Chondrocyte (in vitro differentiated cells): Measurements from ENCODE around the gene LIPC. TPM values are rescaled to one million over a fixed set of nuclear protein-coding genes. Genes with fewer than 3 reads are reported as not detected.
A peak's percentile ranks its signal among the peaks of the same experiment; 100 is the strongest.

Experiments
- DNase-seq: peaks from one replicate; pipeline ENCODE4 v3.0.0; 2021; ENCODE audit warnings: mixed read lengths, low spot score
- H3K27ac Mint-ChIP-seq: one replicate; pipeline ENCODE4 v1.8.0; 2021; ENCODE audit warnings: mild to moderate bottlenecking, moderate library complexity, mixed read lengths; ENCODE audit not compliant: unreplicated experiment
- H3K27me3 Mint-ChIP-seq: 2 replicates; pipeline ENCODE4 v1.8.0; 2021; ENCODE audit warnings: low read depth, mixed read lengths
- H3K36me3 Mint-ChIP-seq: 2 replicates; pipeline ENCODE4 v1.8.0; 2021; ENCODE audit warnings: low read depth, mixed read lengths
- H3K4me1 Mint-ChIP-seq: 2 replicates; pipeline ENCODE4 v1.8.0; 2021; ENCODE audit warnings: low read depth, mild to moderate bottlenecking, mixed read lengths
- H3K4me3 Mint-ChIP-seq: one replicate; pipeline ENCODE4 v1.8.0; 2021; ENCODE audit warnings: mild to moderate bottlenecking, moderate library complexity, mixed read lengths; ENCODE audit not compliant: unreplicated experiment
- H3K9me3 Mint-ChIP-seq: 2 replicates; pipeline ENCODE4 v1.8.0; 2021; ENCODE audit warnings: low read depth, mixed read lengths
- CTCF ChIP-seq: fragments of 200-600 bp; sonication (generic); IDR thresholded peaks from 2 replicates; pipeline ENCODE4 v1.5.0; 2021; ENCODE audit warnings: antibody characterized with exemption, mild to moderate bottlenecking, moderate library complexity
- total RNA-seq: library from RNA; stranded (reverse); gene quantifications from 3 replicates; pipeline ENCODE4 v1.2.1, GENCODE V29; 2021

The LIPC gene
- total RNA-seq, 1 donor from 2014 or later, result not detected

DNA sequence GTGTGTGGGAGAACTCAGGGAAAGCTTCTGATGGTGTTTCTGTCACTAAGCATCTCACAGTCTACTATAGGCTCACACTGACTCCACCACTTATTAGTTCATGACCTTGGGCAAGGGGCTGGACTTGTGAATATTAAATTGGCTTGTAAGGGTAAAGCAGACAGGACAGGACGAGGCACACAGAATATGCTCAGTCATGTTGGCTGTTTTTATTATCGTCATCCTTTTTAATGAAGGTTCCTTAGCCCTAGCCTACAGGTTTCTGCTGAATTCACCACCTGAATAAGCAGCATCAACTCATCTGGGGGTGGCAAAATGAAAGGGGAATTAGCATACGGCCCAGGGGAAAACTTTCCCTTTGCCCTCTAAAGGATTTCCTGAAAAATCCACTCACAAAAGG is 39.6 kb upstream of the LIPC start:
- Mint-ChIP-seq H3K36me3 (no peaks in the 10 kb centered on the region), H3K4me1 (peaks cover 60% of the 10 kb centered on the region), H3K4me3 (no peak overlapping the region), H3K9me3 (no peaks in the 10 kb centered on the region), H3K27ac (peak overlapping the region; percentile 84), H3K27me3 (no peaks in the 10 kb centered on the region)
- DNase-seq, result no peak
- no peak for TF ChIP-seq CTCF

GRCh38 chr15:58392611-58393161 is 39.1 kb upstream of the LIPC start:
- Mint-ChIP-seq H3K4me3 (no peak overlapping the region), H3K4me1 (peaks cover 61% of the 10 kb centered on the region), H3K27ac (peak overlapping the region; percentile 84), H3K27me3 (no peaks in the 10 kb centered on the region), H3K36me3 (no peaks in the 10 kb centered on the region), H3K9me3 (no peaks in the 10 kb centered on the region)
- DNase-seq, result no peak
- TF ChIP-seq CTCF, result no peak

GRCh38 chr15:58393241-58393662 is 38.5 kb upstream of the LIPC start:
- Mint-ChIP-seq H3K4me3 (no peak overlapping the region), H3K9me3 (no peaks in the 10 kb centered on the region), H3K27ac (peak overlapping the region; percentile 1), H3K36me3 (no peaks in the 10 kb centered on the region), H3K4me1 (peaks cover 61% of the 10 kb centered on the region), H3K27me3 (no peaks in the 10 kb centered on the region)
- DNase-seq, result no peak
- no peak for TF ChIP-seq CTCF

DNA sequence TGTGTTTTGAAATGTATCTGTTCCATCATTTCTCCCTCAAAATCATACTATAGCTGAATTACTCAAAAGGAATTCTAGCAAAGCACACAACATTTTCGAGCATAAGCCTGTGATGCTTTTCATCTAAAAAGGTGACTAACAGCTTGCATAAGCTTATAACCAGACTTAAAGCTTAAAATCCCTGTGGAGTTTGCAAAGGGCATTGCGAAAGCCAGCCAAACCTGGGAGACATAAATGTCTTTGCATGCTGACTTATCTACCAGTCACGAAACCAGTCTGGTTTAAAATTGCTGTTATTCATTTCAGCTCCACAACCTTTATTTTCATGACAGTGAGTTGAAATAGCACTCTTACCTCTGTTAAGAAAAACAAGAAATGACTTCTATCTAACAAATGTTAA is 35.6 kb upstream of the LIPC start:
- Mint-ChIP-seq H3K9me3 (no peaks in the 10 kb centered on the region), H3K36me3 (no peaks in the 10 kb centered on the region), H3K4me3 (no peak overlapping the region), H3K27me3 (no peaks in the 10 kb centered on the region), H3K4me1 (peaks cover 48% of the 10 kb centered on the region), H3K27ac (peak overlapping the region; percentile 76)
- no peak for TF ChIP-seq CTCF
- no peak for DNase-seq

GRCh38 chr15:58398071-58398470 is 33.7 kb upstream of the LIPC start:
- Mint-ChIP-seq H3K27me3 (no peaks in the 10 kb centered on the region), H3K27ac (no peak overlapping the region), H3K4me1 (peaks cover 35% of the 10 kb centered on the region), H3K4me3 (no peak overlapping the region), H3K36me3 (no peaks in the 10 kb centered on the region), H3K9me3 (no peaks in the 10 kb centered on the region)
- no peak for TF ChIP-seq CTCF
- DNase-seq, result no peak
